Astrocyte of the spinal cord (primary cell): Measurements from ENCODE around the gene TENM3.

ENCODE experiments used
- DNase-seq: peaks from one replicate; pipeline ENCODE4 v3.0.0; 2011; ENCODE audit warnings: low read depth, low spot score
- H3K4me3 ChIP-seq: 2 replicates; pipeline ENCODE4 v1.5.1; 2011; ENCODE audit warnings: low read depth, mild to moderate bottlenecking, low read length, moderate library complexity
- in situ Hi-C: cut with HindIII; loops from 2 replicates; pipeline ENCODE4 v1.10.0; 2017; ENCODE audit warnings: low sequenced_read_pairs
- TF ChIP-seq, protein P1 (sequence below): IDR thresholded peaks from 2 replicates; pipeline ENCODE4 v1.5.1; 2012; ENCODE audit warnings: low read depth, mild to moderate bottlenecking, low read length, inconsistent platforms

Gene TENM3

GRCh38 chr4:182738283-182739047, 495.3 kb downstream of the TENM3 start:
- DNase-seq, result no peak
- TF ChIP-seq, protein P1, sequence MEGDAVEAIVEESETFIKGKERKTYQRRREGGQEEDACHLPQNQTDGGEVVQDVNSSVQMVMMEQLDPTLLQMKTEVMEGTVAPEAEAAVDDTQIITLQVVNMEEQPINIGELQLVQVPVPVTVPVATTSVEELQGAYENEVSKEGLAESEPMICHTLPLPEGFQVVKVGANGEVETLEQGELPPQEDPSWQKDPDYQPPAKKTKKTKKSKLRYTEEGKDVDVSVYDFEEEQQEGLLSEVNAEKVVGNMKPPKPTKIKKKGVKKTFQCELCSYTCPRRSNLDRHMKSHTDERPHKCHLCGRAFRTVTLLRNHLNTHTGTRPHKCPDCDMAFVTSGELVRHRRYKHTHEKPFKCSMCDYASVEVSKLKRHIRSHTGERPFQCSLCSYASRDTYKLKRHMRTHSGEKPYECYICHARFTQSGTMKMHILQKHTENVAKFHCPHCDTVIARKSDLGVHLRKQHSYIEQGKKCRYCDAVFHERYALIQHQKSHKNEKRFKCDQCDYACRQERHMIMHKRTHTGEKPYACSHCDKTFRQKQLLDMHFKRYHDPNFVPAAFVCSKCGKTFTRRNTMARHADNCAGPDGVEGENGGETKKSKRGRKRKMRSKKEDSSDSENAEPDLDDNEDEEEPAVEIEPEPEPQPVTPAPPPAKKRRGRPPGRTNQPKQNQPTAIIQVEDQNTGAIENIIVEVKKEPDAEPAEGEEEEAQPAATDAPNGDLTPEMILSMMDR, result no peak
- no peak overlapping the region for H3K4me3 ChIP-seq
- in situ Hi-C loops, result no loop called here

DNA sequence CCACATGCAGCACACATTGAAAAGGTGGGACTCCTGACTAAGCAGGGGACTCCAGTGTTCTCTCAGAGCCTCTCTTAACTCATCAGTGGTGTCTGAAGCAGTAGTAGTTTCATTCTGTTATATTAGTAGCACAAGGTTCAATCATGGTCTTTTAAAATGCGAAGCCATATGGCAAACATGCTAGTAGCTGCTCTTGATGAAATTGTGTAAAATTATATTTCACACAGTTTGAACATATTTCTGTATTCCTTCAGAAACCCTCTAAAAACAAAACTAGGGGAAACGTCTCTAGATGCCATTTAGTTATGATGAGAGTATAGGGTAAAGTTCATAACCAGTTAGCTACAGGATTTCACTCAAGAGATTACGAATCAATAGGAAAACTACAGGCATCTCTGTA, 497.1 kb downstream of the TENM3 start:
- no peak overlapping the region for H3K4me3 ChIP-seq
- in situ Hi-C loops, result no loop called here
- TF ChIP-seq, protein P1, result no peak
- no peak for DNase-seq

- TF ChIP-seq, protein P1, result no peak
- no peak overlapping the region for H3K4me3 ChIP-seq
- in situ Hi-C loops, result no loop called here
- no peak for DNase-seq
Measured at GRCh38 chr4:182741054-182741453, 497.9 kb downstream of the TENM3 start.

DNA sequence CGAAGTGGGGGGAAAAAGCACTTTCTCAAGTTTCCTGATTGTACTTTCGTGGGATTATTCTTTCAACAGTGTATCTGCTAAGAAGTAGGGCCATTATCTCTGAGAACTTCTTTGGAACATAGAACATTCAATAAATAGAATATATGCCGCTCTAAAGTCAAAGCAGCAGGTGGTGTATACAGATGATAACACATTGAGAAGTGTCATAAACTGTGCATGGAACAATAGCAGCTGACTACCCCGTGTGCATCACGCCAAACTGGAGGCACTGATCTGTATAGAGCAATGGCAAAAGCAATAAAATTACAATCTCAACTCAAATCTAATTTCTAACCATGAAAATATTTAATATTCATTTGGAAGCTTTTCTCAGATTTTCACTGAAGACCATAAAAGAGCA, 498.7 kb downstream of the TENM3 start:
- DNase-seq, result no peak
- H3K4me3 ChIP-seq, result no peak overlapping the region
- TF ChIP-seq, protein P1, result no peak
- in situ Hi-C loops, result no loop called here

- in situ Hi-C loops, result no loop called here
- TF ChIP-seq, protein P1, result no peak
- H3K4me3 ChIP-seq, result no peak overlapping the region
- DNase-seq, result no peak
Measured at GRCh38 chr4:182743815-182744214, 500.6 kb downstream of the TENM3 start.

- in situ Hi-C loops, result no loop called here
- TF ChIP-seq, protein P1, result no peak
- DNase-seq, result no peak
- H3K4me3 ChIP-seq, result no peak overlapping the region
Measured at GRCh38 chr4:182745237-182745636, 502.0 kb downstream of the TENM3 start.

DNA sequence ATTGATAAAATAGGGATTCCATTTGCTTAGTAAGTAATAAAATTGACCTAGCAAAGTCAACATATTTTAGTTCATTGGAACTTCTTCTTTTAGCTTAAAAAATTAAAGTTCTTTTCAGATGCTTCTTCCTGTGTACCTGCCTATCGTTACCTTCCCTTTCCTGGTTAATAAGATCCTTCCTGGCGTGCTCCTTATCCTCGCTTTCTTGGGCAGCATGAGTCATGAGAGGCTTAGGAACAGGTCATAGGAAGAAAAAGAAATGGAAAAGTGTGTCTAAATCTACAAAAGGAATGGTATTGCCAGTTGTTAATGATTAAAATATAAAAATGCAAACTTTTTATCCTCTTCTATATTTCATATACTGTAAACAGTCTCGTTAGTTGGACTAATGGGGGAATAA, 503.7 kb downstream of the TENM3 start:
- no peak overlapping the region for H3K4me3 ChIP-seq
- no peak for DNase-seq
- TF ChIP-seq, protein P1, result no peak
- in situ Hi-C loops, result no loop called here
